K562 (cell line): ENCODE measurements around the gene SEC16A. TPM values are rescaled to one million over a fixed set of nuclear protein-coding genes. Genes with fewer than 3 reads are reported as not detected.

Experiments
- DDX20 ChIP-seq: fragments of 450-650 bp; IDR thresholded peaks from 2 replicates; pipeline ENCODE4 v1.6.1; 2016; ENCODE audit warnings: missing genetic modification characterization, low read depth, mild to moderate bottlenecking, missing compliant biosample characterization, moderate library complexity
- GABPB1 ChIP-seq: sonication (generic); formaldehyde crosslinking; IDR thresholded peaks from 2 replicates; pipeline ENCODE4 v1.8.0; 2022; ENCODE audit warnings: mild to moderate bottlenecking, missing genetic modification reagents
- KLF10 ChIP-seq: fragments of 250-450 bp; sonication (Bioruptor Pico); IDR thresholded peaks from 2 replicates; pipeline ENCODE4 v1.6.1; 2021; ENCODE audit warnings: matching md5 sums
- LEF1 ChIP-seq: fragments of 450-650 bp; IDR thresholded peaks from 2 replicates; pipeline ENCODE4 v1.6.1; 2016; ENCODE audit warnings: mild to moderate bottlenecking
- MAZ ChIP-seq, 2 experiments: fragments of 450-650 bp in 1 of 2; sonication (generic) in 1 of 2; formaldehyde crosslinking; IDR thresholded peaks in 1 of 2; conservative IDR thresholded peaks in 1 of 2; 2 replicates each; pipeline versions ENCODE4 v1.4.0 to v1.5.0; 2020; ENCODE audit warnings: mild to moderate bottlenecking in 1 of 2, missing genetic modification reagents in 1 of 2
- NCOA2 ChIP-seq, 2 experiments: fragments of 450-650 bp; IDR thresholded peaks; 2 replicates each; pipeline ENCODE4 v1.6.1; 2018; ENCODE audit warnings: mild to moderate bottlenecking in 2 of 2, moderate library complexity in 1 of 2; ENCODE audit not compliant: partially characterized antibody in 2 of 2
- NR0B1 ChIP-seq: fragments of 450-650 bp; IDR thresholded peaks from one replicate; pipeline ENCODE4 v1.6.1; 2018; ENCODE audit warnings: mild to moderate bottlenecking, moderate library complexity; ENCODE audit not compliant: partially characterized antibody
- RAD21 ChIP-seq, 2 experiments: fragments of 250-450 bp in 1 of 2; fragments of 450-650 bp in 1 of 2; sonication (Bioruptor Pico) in 1 of 2; formaldehyde crosslinking in 1 of 2; IDR thresholded peaks in 1 of 2; conservative IDR thresholded peaks in 1 of 2; 2 replicates each; pipeline versions ENCODE4 v1.4.0 to v1.8.0; 2020 to 2022; ENCODE audit warnings: mild to moderate bottlenecking in 2 of 2, moderate library complexity in 1 of 2
- RHOXF2B ChIP-seq: fragments of 250-450 bp; sonication (Bioruptor Pico); conservative IDR thresholded peaks from 2 replicates; pipeline ENCODE4 v1.5.1; 2021
- SMC3 ChIP-seq: conservative IDR thresholded peaks from 2 replicates; pipeline ENCODE4 v1.6.1; 2011; ENCODE audit warnings: low read depth, low read length, improper control_type of control experiment; ENCODE audit not compliant: insufficient read depth
- ZBTB17 ChIP-seq: fragments of 450-650 bp; formaldehyde crosslinking; IDR thresholded peaks from 2 replicates; pipeline ENCODE4 v1.4.0; 2020; ENCODE audit warnings: mild to moderate bottlenecking
- polyA plus RNA-seq, 8 experiments: library from polyadenylated mRNA; depleted of rRNA in 4 of 8; stranded (reverse) in 5 of 8; unstranded in 3 of 8; fragments of >200 nt; fragmentation: Nextera tagmentation in 2 of 8; fragmentation: Illumina TruSeq in 1 of 8; extraction: Ambion mirVana in 2 of 8; extraction: Trizol in 1 of 8; gene quantifications; 2 replicates each; pipeline versions ENCODE4 v1.2.1 to v1.2.3, GENCODE V29; 2011 to 2014; ENCODE audit warnings: inconsistent platforms in 1 of 8, missing spikeins in 1 of 8
- total RNA-seq, 7 experiments: library from RNA; depleted of rRNA in 6 of 7; stranded (reverse); fragments of >200 nt in 6 of 7; fragmentation: Illumina TruSeq in 2 of 7; extraction: Trizol in 2 of 7; gene quantifications; 2 replicates each; pipeline versions ENCODE4 v1.2.1 to v1.2.3, GENCODE V29; 2011 to 2021; ENCODE audit warnings: low replicate concordance in 1 of 7

Gene SEC16A
- total and polyA plus RNA-seq, 9 of the 15 experiments (the other 6 are each of a cell fraction or from before 2014, with no cell fraction given): 8.3 to 62.8 (median 14.0) TPM

- TF ChIP-seq MAZ (CRISPR knock-in tag; conservative IDR thresholded peaks at IDR 0.05 in 1 of 2, IDR thresholded peaks at IDR 0.05 in 1 of 2) (peak in 1 of 2 experiments; percentile 63; a peak in 2 of 4 replicates), GABPB1 (CRISPR knock-in tag) (0 out of 2 replicates have a peak, but pooled peaks have one; percentile 22), NR0B1 (no peak), RHOXF2B (CRISPR knock-in tag) (no peak), LEF1 (no peak), RAD21 (CRISPR knock-in tag; conservative IDR thresholded peaks at IDR 0.05 in 1 of 2, IDR thresholded peaks at IDR 0.05 in 1 of 2) (peak; percentile 96 to 99), KLF10 (CRISPR knock-in tag) (no peak), ZBTB17 (CRISPR knock-in tag) (peak; percentile 22; the same call in 1 of the 2 replicates), NCOA2 (IDR thresholded peaks at IDR 0.05; ENCODE audit: partially characterized antibody in 2 of 2) (no peak), SMC3 (peak; percentile 99), DDX20 (no peak)
Observed at GRCh38 chr9:136488247-136489214, 5.7 kb upstream of the SEC16A start (continued).
